ENCODE results near the gene TGFBR3. TPM values are rescaled to one million over a fixed set of nuclear protein-coding genes. Genes with fewer than 3 reads are reported as not detected.

The TGFBR3 gene
- total RNA-seq, 1 experiment from 2014 or later: 12.2 TPM

DNA sequence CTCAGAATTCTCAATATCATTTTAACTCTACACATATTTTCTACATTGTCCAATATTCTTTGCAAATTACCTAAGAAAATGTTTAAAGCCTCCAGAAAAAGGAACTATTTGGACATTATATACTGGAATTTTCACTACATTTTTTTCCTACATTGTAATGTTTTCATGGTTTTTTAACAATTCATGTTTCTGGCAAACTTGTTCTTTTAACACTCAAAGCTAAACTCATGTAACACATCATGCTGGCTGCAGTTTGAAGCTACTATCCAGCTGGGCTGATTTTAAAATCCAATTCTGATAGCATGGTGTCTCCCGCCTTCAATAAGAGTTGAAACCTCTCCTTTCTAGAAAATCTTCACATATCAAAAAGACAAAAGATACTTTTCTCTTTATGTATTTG is 52.0 kb downstream of the TGFBR3 start:
- TF ChIP-seq, protein P1, sequence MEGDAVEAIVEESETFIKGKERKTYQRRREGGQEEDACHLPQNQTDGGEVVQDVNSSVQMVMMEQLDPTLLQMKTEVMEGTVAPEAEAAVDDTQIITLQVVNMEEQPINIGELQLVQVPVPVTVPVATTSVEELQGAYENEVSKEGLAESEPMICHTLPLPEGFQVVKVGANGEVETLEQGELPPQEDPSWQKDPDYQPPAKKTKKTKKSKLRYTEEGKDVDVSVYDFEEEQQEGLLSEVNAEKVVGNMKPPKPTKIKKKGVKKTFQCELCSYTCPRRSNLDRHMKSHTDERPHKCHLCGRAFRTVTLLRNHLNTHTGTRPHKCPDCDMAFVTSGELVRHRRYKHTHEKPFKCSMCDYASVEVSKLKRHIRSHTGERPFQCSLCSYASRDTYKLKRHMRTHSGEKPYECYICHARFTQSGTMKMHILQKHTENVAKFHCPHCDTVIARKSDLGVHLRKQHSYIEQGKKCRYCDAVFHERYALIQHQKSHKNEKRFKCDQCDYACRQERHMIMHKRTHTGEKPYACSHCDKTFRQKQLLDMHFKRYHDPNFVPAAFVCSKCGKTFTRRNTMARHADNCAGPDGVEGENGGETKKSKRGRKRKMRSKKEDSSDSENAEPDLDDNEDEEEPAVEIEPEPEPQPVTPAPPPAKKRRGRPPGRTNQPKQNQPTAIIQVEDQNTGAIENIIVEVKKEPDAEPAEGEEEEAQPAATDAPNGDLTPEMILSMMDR (IDR thresholded peaks at IDR 0.05; ENCODE audit: insufficient read depth in 1 of 2, low read depth in 1 of 2, low read length in 1 of 2, severe bottlenecking in 1 of 2, unreplicated experiment in 1 of 2): no peak
- Mint-ChIP-seq H3K27ac (ENCODE audit: unreplicated experiment) (no peak overlapping the region), H3K4me1 (ENCODE audit: low read depth, unreplicated experiment) (no peaks in the 10 kb centered on the region), H3K36me3 (ENCODE audit: insufficient read depth, unreplicated experiment) (no peaks in the 10 kb centered on the region), H3K4me3 (ENCODE audit: unreplicated experiment) (no peak overlapping the region), H3K9me3 (ENCODE audit: unreplicated experiment) (no peaks in the 10 kb centered on the region), H3K27me3 (ENCODE audit: insufficient read depth, unreplicated experiment) (no peaks in the 10 kb centered on the region)
- Histone ChIP-seq H3K9me3 (no peaks in the 10 kb centered on the region), H3K27me3 (replicated peaks; ENCODE audit: control insufficient read depth, insufficient read depth, low read length) (no peaks in the 10 kb centered on the region), H3K4me1 (no peaks in the 10 kb centered on the region), H3K4me3 (ENCODE audit: low read depth, low read length) (no peak overlapping the region), H3K36me3 (ENCODE audit: control insufficient read depth, insufficient read depth, low read length) (no peaks in the 10 kb centered on the region; the same call in 1 of the 2 replicates)
- no TSS peak for BruUV-seq (replicated peaks)
- DNase-seq: no peak
- CTCF ChIA-PET: no interaction called here
- intact Hi-C loops (cut with micrococcal nuclease; ENCODE audit: unreplicated experiment): no loop called here
- POLR2A ChIA-PET: no interaction called here

DNA sequence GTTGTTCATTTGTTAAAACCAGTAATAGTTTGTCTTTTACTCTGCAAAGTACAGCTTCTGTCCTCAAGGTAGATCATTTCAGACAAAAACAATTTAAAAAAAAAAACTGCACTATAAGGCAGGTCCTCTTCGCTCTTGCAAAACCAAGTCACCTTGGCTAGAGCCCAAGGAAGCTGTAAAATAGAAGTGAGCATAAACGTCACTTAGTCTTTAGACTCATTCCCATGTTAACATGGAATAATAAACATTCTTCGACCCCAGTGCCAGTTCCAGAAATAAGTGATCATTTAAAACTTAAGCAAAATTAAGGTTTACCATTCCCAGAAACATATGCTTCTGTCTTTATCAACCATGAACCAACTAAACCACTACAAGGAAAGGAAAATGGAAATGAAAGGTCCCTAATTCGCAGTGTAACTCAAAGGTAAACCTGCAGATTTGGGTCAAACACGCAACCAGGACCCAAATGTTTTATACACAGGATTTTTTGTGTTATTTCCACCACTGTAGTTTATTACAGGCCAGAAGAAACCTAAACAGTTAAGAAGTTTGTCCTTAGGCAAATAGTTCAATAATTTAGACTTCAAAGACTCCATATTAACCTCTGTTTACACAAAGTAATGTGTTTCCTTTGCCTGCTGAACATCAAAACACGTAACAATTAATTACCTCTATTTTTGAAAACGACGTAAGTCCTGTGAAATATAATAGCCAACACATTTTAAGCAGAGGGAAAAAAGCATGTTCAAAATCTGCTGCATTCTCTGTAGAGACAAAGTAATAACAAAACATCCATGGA is 54.6 kb downstream of the TGFBR3 start:
- no peak overlapping the region for H3K27ac Mint-ChIP-seq (ENCODE audit: unreplicated experiment)
- H3K4me3 Mint-ChIP-seq (ENCODE audit: unreplicated experiment): no peak overlapping the region
- no peak for DNase-seq
- Histone ChIP-seq H3K36me3 (ENCODE audit: control insufficient read depth, insufficient read depth, low read length) (no peaks in the 10 kb centered on the region; the same call in 1 of the 2 replicates), H3K4me1 (peaks cover 15% of the 10 kb centered on the region), H3K4me3 (ENCODE audit: low read depth, low read length) (no peak overlapping the region), H3K27me3 (replicated peaks; ENCODE audit: control insufficient read depth, insufficient read depth, low read length) (no peaks in the 10 kb centered on the region), H3K9me3 (no peaks in the 10 kb centered on the region)
- TF ChIP-seq, protein P1 (IDR thresholded peaks at IDR 0.05; ENCODE audit: insufficient read depth in 1 of 2, low read depth in 1 of 2, low read length in 1 of 2, severe bottlenecking in 1 of 2, unreplicated experiment in 1 of 2): no peak
- intact Hi-C loops (cut with micrococcal nuclease; ENCODE audit: unreplicated experiment): no loop called here
- POLR2A ChIA-PET: no interaction called here
- H3K9me3 Mint-ChIP-seq (ENCODE audit: unreplicated experiment): no peaks in the 10 kb centered on the region
- CTCF ChIA-PET: no interaction called here
- no peaks in the 10 kb centered on the region for H3K36me3 Mint-ChIP-seq (ENCODE audit: insufficient read depth, unreplicated experiment)
- no peaks in the 10 kb centered on the region for H3K27me3 Mint-ChIP-seq (ENCODE audit: insufficient read depth, unreplicated experiment)
- no TSS peak for BruUV-seq (replicated peaks)
- H3K4me1 Mint-ChIP-seq (ENCODE audit: low read depth, unreplicated experiment): no peaks in the 10 kb centered on the region

DNA sequence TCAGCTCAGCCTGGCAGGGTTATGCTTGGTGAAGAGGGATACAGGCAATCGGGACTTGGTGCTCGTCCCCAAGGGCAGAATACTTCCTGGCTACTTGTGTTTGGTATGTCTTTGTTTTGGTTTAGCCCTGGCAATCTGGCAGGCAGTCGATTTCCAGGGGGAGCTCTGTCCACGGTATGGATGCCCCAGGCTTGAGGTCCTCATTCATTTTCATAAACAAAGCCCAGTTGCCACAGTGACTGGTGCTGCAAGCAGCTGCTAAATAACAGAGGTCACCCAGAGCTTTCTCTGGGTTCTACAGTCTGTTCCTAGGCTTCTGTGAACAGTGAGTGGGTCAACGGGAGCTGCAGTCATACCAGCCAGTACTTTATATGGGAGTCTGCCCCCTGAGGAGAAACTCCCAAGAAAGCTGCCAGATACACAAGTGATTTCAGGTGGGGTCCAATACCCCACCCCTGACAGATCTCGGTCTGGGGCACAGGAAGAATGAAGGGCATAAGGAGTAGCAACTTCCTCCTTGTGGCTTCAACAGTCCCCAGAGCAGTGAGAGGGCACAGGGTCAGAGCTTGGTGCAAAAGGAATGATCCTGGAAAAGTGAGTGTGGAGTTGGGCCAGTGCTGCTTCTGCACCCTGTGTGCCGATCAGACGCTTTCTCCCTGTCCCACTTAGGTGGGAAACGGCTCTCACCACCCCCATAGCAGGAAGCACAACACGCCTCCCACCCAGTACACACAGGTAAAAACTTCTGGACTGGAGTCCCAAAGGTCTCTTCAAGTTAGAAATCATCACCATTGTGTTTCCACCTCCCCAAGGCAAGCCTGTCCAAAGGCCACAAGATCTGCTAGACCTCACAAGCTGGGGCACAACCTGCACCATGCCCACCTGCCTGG is 55.5 kb downstream of the TGFBR3 start:
- H3K4me3 Mint-ChIP-seq (ENCODE audit: unreplicated experiment): no peak overlapping the region
- no peaks in the 10 kb centered on the region for H3K36me3 Mint-ChIP-seq (ENCODE audit: insufficient read depth, unreplicated experiment)
- DNase-seq: no peak
- no peak overlapping the region for H3K27ac Mint-ChIP-seq (ENCODE audit: unreplicated experiment)
- Histone ChIP-seq H3K9me3 (no peaks in the 10 kb centered on the region), H3K4me1 (peaks cover 15% of the 10 kb centered on the region), H3K4me3 (ENCODE audit: low read depth, low read length) (no peak overlapping the region), H3K27me3 (replicated peaks; ENCODE audit: control insufficient read depth, insufficient read depth, low read length) (no peaks in the 10 kb centered on the region), H3K36me3 (ENCODE audit: control insufficient read depth, insufficient read depth, low read length) (no peaks in the 10 kb centered on the region; the same call in 1 of the 2 replicates)
- TF ChIP-seq, protein P1 (IDR thresholded peaks at IDR 0.05; ENCODE audit: insufficient read depth in 1 of 2, low read depth in 1 of 2, low read length in 1 of 2, severe bottlenecking in 1 of 2, unreplicated experiment in 1 of 2): no peak
- intact Hi-C loops (cut with micrococcal nuclease; ENCODE audit: unreplicated experiment): no loop called here
- no peaks in the 10 kb centered on the region for H3K4me1 Mint-ChIP-seq (ENCODE audit: low read depth, unreplicated experiment)
- ChIA-PET CTCF (no interaction called here), POLR2A (no interaction called here)
- H3K27me3 Mint-ChIP-seq (ENCODE audit: insufficient read depth, unreplicated experiment): no peaks in the 10 kb centered on the region
- no TSS peak for BruUV-seq (replicated peaks)
- H3K9me3 Mint-ChIP-seq (ENCODE audit: unreplicated experiment): no peaks in the 10 kb centered on the region
